ENCODE measurements around the gene ADCY5. TPM values are rescaled to one million over a fixed set of nuclear protein-coding genes. Genes with fewer than 3 reads are reported as not detected.

Gene ADCY5
- total RNA-seq, 1 experiment from 2014 or later, result 1.4 TPM

DNA sequence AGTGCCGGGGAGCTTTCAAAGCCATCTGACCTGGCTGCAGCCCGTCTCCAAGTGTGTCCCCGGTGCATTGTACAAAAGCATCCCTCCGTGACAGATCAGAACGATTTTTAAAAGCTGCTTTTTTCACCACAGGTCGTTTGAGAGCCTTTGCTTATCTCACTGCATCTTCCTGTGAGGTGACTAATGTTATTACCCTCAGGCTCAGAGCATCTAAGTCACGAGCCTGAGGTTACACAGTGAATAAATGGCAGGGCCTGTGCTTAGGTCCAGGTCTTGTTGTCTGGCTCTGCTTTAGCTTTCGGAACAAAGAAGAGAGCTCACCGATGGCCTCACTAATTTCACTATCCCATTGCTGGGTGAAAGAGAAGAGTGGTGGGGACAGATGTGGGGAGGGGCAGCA, 163.8 kb downstream of the ADCY5 start:
- ATAC-seq, result peak; percentile 54

DNA sequence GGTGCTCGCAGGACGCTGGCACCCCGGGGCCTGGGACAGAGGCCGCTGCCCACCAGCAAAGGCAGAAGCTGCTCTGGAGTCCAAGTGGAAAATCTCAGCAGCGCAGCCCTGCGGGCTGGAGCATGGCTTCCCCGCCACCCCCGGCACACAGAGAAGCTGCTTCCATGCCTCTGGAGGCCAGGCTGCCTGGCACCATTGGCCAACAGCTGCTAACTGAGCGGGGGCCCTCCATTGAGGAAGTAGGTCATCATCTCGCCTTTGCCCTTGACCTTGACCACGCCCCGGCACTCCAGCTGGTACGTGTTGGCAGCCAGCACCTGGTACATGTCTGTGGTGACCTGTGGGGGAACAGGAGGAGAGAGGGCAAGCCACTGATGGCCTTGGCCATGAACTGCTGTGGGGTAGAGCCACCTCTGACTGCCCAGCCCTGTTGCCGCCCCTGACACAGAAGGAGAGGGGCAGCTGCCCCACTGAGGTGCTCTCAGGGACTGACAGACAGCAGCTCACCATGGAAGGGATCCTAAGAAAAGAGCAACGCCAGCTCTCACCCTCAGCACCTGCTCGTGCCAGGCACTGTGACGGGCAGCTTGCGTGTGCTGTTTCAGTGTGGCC, 164.4 kb downstream of the ADCY5 start:
- ChIA-PET POLR2A (no interaction called here), CTCF (no interaction called here)
- 0 out of 2 replicates have a peak, but pooled peaks have one; percentile 4 for ATAC-seq
- Histone ChIP-seq H3K36me3 (ENCODE audit: control insufficient read depth, insufficient read depth, low read length) (no peaks in the 10 kb centered on the region), H3K9me3 (ENCODE audit: control insufficient read depth, insufficient read depth, low read depth, low read length) (no peaks in the 10 kb centered on the region), H3K27ac (ENCODE audit: low read length) (no peak overlapping the region), H3K4me1 (ENCODE audit: control insufficient read depth, insufficient read depth, low read length) (no peaks in the 10 kb centered on the region), H3K4me3 (ENCODE audit: low read depth in 2 of 2, low read length in 2 of 2) (no peak overlapping the region), H3K27me3 (ENCODE audit: control insufficient read depth, insufficient read depth, low read length) (no peaks in the 10 kb centered on the region; the same call in none of the 2 replicates)
- no peak for TF ChIP-seq POLR2AphosphoS5 (IDR thresholded peaks at IDR 0.05; ENCODE audit: low read depth, low read length)
- no peak for TF ChIP-seq TCF7L2 (IDR thresholded peaks at IDR 0.05; ENCODE audit: low read depth, low read length)
- TF ChIP-seq SIN3A (IDR thresholded peaks at IDR 0.05; ENCODE audit: borderline replicate concordance, insufficient read depth, low read depth, low read length), result no peak
- TF ChIP-seq, protein P1, sequence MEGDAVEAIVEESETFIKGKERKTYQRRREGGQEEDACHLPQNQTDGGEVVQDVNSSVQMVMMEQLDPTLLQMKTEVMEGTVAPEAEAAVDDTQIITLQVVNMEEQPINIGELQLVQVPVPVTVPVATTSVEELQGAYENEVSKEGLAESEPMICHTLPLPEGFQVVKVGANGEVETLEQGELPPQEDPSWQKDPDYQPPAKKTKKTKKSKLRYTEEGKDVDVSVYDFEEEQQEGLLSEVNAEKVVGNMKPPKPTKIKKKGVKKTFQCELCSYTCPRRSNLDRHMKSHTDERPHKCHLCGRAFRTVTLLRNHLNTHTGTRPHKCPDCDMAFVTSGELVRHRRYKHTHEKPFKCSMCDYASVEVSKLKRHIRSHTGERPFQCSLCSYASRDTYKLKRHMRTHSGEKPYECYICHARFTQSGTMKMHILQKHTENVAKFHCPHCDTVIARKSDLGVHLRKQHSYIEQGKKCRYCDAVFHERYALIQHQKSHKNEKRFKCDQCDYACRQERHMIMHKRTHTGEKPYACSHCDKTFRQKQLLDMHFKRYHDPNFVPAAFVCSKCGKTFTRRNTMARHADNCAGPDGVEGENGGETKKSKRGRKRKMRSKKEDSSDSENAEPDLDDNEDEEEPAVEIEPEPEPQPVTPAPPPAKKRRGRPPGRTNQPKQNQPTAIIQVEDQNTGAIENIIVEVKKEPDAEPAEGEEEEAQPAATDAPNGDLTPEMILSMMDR (IDR thresholded peaks at IDR 0.05), result no peak
- TF ChIP-seq, protein P2, sequence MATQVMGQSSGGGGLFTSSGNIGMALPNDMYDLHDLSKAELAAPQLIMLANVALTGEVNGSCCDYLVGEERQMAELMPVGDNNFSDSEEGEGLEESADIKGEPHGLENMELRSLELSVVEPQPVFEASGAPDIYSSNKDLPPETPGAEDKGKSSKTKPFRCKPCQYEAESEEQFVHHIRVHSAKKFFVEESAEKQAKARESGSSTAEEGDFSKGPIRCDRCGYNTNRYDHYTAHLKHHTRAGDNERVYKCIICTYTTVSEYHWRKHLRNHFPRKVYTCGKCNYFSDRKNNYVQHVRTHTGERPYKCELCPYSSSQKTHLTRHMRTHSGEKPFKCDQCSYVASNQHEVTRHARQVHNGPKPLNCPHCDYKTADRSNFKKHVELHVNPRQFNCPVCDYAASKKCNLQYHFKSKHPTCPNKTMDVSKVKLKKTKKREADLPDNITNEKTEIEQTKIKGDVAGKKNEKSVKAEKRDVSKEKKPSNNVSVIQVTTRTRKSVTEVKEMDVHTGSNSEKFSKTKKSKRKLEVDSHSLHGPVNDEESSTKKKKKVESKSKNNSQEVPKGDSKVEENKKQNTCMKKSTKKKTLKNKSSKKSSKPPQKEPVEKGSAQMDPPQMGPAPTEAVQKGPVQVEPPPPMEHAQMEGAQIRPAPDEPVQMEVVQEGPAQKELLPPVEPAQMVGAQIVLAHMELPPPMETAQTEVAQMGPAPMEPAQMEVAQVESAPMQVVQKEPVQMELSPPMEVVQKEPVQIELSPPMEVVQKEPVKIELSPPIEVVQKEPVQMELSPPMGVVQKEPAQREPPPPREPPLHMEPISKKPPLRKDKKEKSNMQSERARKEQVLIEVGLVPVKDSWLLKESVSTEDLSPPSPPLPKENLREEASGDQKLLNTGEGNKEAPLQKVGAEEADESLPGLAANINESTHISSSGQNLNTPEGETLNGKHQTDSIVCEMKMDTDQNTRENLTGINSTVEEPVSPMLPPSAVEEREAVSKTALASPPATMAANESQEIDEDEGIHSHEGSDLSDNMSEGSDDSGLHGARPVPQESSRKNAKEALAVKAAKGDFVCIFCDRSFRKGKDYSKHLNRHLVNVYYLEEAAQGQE (IDR thresholded peaks at IDR 0.05; ENCODE audit: insufficient read depth in 1 of 2, low read depth in 2 of 2, low read length in 1 of 2), result no peak
- DNase-seq (ENCODE audit: low read depth, low spot score), result no peak
- intact Hi-C loops (cut with micrococcal nuclease; ENCODE audit: unreplicated experiment), result no loop called here
- no TSS peak for BruUV-seq (replicated peaks)
- in situ Hi-C loops (cut with HindIII; ENCODE audit: low pct_unique_long_range_greater_than_20kb, low sequenced_read_pairs), result no loop called here

More for the DNA sequence above, 163.8 kb downstream of the ADCY5 start:
- TF ChIP-seq, protein P1 (IDR thresholded peaks at IDR 0.05), result no peak
- TF ChIP-seq POLR2AphosphoS5 (IDR thresholded peaks at IDR 0.05; ENCODE audit: low read depth, low read length) (no peak), TCF7L2 (IDR thresholded peaks at IDR 0.05; ENCODE audit: low read depth, low read length) (no peak), SIN3A (IDR thresholded peaks at IDR 0.05; ENCODE audit: borderline replicate concordance, insufficient read depth, low read depth, low read length) (no peak)
- TF ChIP-seq, protein P2 (IDR thresholded peaks at IDR 0.05; ENCODE audit: insufficient read depth in 1 of 2, low read depth in 2 of 2, low read length in 1 of 2), result no peak
- Histone ChIP-seq H3K27ac (ENCODE audit: low read length) (no peak overlapping the region), H3K4me3 (ENCODE audit: low read depth in 2 of 2, low read length in 2 of 2) (no peak overlapping the region), H3K36me3 (ENCODE audit: control insufficient read depth, insufficient read depth, low read length) (no peaks in the 10 kb centered on the region), H3K9me3 (ENCODE audit: control insufficient read depth, insufficient read depth, low read depth, low read length) (no peaks in the 10 kb centered on the region), H3K27me3 (ENCODE audit: control insufficient read depth, insufficient read depth, low read length) (no peaks in the 10 kb centered on the region; the same call in none of the 2 replicates), H3K4me1 (ENCODE audit: control insufficient read depth, insufficient read depth, low read length) (no peaks in the 10 kb centered on the region)
- ChIA-PET POLR2A (no interaction called here), CTCF (interaction anchor here (0.6 kb wide), 1 partner anchor 349 kb away, joined by 4 read pairs; no protein-coding TSS in a partner anchor)
- in situ Hi-C loops (cut with HindIII; ENCODE audit: low pct_unique_long_range_greater_than_20kb, low sequenced_read_pairs), result no loop called here
- intact Hi-C loops (cut with micrococcal nuclease; ENCODE audit: unreplicated experiment), result no loop called here
- no peak for DNase-seq (ENCODE audit: low read depth, low spot score)
- no TSS peak for BruUV-seq (replicated peaks)

Data from Panc1 (cell line).